GM12892 (cell line): Measurements from ENCODE around the gene OSBPL3.

Source experiments
- POLR2A ChIP-seq: IDR thresholded peaks from 2 replicates; pipeline ENCODE4 v1.6.1; 2011; ENCODE audit warnings: low read depth, low read length, control low read depth
- POLR2AphosphoS5 ChIP-seq: IDR thresholded peaks from 2 replicates; pipeline ENCODE4 v1.6.1; 2011; ENCODE audit warnings: low read depth, low read length, control low read depth
- TAF1 ChIP-seq: IDR thresholded peaks from 2 replicates; pipeline ENCODE4 v1.6.1; 2011; ENCODE audit warnings: low read depth, mild to moderate bottlenecking, control low read depth, low read length, borderline replicate concordance

GRCh38 chr7:24894429-24895221, 85.4 kb downstream of the OSBPL3 start:
- TF ChIP-seq TAF1 (no peak), POLR2AphosphoS5 (no peak), POLR2A (no peak)
